GM06990 (cell line): ENCODE measurements around the gene CARD11.

Source experiments
- DNase-seq: peaks from one replicate; pipeline ENCODE4 v3.0.0-alpha.2; 2011; ENCODE audit not compliant: insufficient read length; ENCODE audit errors: extremely low read depth
- H3K27me3 ChIP-seq: replicated peaks from 2 replicates; pipeline ENCODE4 v1.6.0; 2011; ENCODE audit warnings: low read length; ENCODE audit not compliant: control insufficient read depth, insufficient read depth
- H3K36me3 ChIP-seq: 2 replicates; pipeline ENCODE4 v1.5.1; 2011; ENCODE audit warnings: low read length; ENCODE audit not compliant: control insufficient read depth, insufficient read depth
- H3K4me3 ChIP-seq: replicated peaks from 2 replicates; pipeline ENCODE4 v1.5.1; 2011; ENCODE audit warnings: low read depth, mild to moderate bottlenecking, control low read depth, low read length
- TF ChIP-seq, protein P1 (sequence below): IDR thresholded peaks from 2 replicates; pipeline ENCODE4 v1.5.1; 2011; ENCODE audit warnings: low read length, control low read depth, mild to moderate bottlenecking, inconsistent platforms; ENCODE audit not compliant: insufficient read depth, poor library complexity, severe bottlenecking

Gene CARD11

DNA sequence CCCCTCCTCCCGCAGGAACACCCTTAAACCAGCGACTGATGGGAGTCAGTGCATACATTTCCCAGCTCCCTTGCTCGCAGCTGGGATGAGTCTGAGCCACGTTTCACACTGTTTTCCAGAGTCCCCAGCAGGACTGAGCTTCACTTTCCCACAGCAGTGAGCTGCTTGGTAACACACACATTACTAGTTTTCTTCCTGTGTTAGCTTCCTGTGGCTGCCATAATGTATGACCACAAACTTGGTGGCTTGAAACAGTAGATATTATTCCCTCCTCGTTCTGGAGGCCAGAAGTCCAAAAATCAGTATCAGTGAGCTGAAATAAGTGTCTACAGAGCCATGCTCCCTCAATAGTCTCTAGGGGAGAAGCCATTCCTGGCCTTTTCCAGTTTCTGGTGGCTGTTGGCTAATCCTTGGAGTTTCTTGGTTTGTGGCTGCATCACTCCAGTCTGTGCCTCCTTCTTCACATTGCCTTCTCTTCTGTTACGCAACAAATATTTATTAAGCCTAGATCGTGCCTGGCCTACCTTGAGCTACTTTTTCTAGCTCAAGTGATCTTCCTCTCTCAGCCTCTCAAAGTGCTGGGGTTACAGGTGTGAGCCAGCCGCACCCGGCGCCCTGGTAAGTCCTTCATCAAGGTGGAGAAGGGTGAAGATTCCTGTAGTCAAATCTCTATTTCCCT, 26.2 kb upstream of the CARD11 start:
- no peak overlapping the region for H3K4me3 ChIP-seq
- no peaks in the 10 kb centered on the region for H3K27me3 ChIP-seq
- TF ChIP-seq, protein P1, sequence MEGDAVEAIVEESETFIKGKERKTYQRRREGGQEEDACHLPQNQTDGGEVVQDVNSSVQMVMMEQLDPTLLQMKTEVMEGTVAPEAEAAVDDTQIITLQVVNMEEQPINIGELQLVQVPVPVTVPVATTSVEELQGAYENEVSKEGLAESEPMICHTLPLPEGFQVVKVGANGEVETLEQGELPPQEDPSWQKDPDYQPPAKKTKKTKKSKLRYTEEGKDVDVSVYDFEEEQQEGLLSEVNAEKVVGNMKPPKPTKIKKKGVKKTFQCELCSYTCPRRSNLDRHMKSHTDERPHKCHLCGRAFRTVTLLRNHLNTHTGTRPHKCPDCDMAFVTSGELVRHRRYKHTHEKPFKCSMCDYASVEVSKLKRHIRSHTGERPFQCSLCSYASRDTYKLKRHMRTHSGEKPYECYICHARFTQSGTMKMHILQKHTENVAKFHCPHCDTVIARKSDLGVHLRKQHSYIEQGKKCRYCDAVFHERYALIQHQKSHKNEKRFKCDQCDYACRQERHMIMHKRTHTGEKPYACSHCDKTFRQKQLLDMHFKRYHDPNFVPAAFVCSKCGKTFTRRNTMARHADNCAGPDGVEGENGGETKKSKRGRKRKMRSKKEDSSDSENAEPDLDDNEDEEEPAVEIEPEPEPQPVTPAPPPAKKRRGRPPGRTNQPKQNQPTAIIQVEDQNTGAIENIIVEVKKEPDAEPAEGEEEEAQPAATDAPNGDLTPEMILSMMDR = no peak
- no peak for DNase-seq
- no peaks in the 10 kb centered on the region for H3K36me3 ChIP-seq

DNA sequence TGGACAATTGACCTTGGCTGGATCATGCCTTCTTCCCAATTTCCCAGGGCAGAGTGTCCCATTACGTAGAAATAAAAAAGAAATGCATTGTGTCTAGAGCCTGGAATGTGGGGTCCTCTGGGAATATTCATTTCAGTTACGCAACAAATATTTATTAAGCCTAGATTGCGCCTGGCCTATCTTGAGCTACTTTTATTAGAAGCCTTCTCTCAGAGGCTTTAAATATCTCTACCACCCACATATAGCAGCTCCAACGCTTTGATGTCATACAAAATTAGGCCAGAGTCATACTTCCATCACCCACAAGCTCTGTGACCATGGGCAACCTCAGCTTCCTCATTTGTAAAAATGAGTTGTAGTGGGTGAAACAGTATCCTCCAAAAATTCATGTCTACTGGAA, 24.9 kb upstream of the CARD11 start:
- Histone ChIP-seq H3K4me3 (no peak overlapping the region), H3K36me3 (no peaks in the 10 kb centered on the region), H3K27me3 (no peaks in the 10 kb centered on the region)
- TF ChIP-seq, protein P1 = no peak
- no peak for DNase-seq

DNA sequence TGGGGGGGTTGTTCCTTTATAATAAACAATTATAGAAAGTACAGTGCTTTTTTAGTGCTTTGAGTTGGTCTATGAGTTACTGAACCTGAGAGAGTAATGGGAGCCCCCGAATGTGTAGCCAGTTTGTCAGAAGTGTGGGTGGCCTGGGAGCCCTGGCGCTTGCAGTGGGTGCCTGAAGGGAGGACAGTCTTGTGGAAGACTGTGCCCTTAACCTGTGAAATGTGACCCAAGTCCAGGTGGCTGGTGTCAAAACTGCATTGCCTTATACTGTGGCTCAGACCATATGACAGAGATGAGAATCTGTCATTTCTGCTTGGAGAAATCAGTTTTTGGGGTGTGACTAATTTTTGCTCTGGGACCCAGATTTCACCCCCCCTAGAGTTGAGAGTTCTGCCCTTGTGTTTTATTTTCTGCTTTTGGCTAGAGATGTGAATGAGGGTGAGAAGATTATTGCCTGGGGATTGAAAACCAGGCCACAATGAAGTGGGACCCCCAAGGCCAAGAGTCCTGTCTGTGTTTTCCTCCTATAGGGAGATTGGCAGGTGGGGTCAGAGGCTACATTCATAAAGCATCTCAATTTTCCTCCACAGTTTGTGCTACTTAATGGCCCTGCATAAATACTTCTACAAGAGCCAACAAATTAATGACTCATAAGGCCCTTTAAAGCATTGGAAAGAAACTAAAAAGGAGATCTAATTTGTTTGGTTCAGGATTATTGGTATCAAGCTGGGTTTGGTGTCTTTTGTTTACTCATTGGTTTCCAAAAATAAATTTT, 24.1 kb upstream of the CARD11 start:
- no peaks in the 10 kb centered on the region for H3K36me3 ChIP-seq
- H3K27me3 ChIP-seq = no peaks in the 10 kb centered on the region
- no peak for DNase-seq
- TF ChIP-seq, protein P1 = no peak
- H3K4me3 ChIP-seq = no peak overlapping the region

DNA sequence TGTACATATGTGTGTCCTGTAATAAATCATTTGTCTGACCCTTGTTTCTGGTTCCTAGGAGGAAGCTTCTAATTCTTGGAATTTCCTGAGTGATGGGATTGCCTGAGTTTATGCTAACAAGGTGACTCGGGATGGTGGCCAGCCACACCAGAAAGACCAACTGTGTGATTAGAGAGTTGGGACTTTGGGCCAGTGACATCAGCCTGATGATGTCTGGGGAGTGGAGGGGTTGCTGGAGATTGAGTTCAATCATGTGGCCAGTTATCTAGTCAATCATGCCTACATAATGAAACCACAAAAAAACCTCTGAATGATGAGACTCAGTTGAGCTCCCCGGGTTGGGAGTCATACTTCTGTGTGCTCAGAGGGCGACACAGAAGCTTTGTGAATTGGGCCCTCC, 23.5 kb upstream of the CARD11 start:
- H3K4me3 ChIP-seq = no peak overlapping the region
- H3K36me3 ChIP-seq = no peaks in the 10 kb centered on the region
- DNase-seq = no peak
- no peaks in the 10 kb centered on the region for H3K27me3 ChIP-seq
- TF ChIP-seq, protein P1 = no peak

DNA sequence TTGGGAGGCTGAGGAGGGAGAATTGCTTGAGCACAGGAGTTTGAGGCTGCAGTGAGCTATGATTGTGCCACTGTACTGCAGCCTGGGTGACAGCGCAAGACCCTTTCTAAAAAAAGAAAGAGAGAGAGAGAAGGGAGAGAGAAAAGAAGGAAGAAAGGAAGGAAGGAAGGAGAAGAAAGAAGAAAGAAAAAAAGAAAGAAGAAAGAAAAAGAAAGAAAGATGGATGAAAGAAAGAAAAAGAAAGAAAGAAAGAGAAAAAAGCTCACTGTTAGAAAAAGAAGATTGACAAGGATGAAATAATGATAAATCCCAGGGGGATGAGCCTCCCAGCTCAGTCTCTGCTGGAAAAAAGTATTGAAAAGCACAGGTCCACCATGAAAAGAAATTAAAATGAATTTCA, 22.8 kb upstream of the CARD11 start:
- Histone ChIP-seq H3K4me3 (no peak overlapping the region), H3K27me3 (no peaks in the 10 kb centered on the region)
- TF ChIP-seq, protein P1 = no peak

More for the DNA sequence above, 22.8 kb upstream of the CARD11 start:
- no peaks in the 10 kb centered on the region for H3K36me3 ChIP-seq
- no peak for DNase-seq
